Measurements from ENCODE around the gene PHETA2. TPM values are rescaled to one million over a fixed set of nuclear protein-coding genes. Genes with fewer than 3 reads are reported as not detected.

The PHETA2 gene
- total RNA-seq, 1 experiment from 2014 or later = 14.9 TPM

Other genes with a start within 250 kb of the PHETA2 start
- gene SREBF2, start 241.1 kb upstream of the PHETA2 start, total RNA-seq (2014; rRNA removed; shearing (Covaris generic)) = 18.0 and 19.7 TPM in 2 replicates
- gene SHISA8, start 159.2 kb upstream of the PHETA2 start, total RNA-seq (2014; rRNA removed; shearing (Covaris generic)) = not detected in 2 replicates
- gene TNFRSF13C, start 147.4 kb upstream of the PHETA2 start, total RNA-seq (2014; rRNA removed; shearing (Covaris generic)) = 0.03 and 0.13 TPM in 2 replicates
- 26.2 and 51.9 TPM in 2 replicates for gene CENPM, start 127.1 kb upstream of the PHETA2 start, total RNA-seq (2014; rRNA removed; shearing (Covaris generic))
- not detected in 2 replicates for gene SEPTIN3, start 104.8 kb upstream of the PHETA2 start, total RNA-seq (2014; rRNA removed; shearing (Covaris generic))
- not detected in 2 replicates for gene WBP2NL, start 75.5 kb upstream of the PHETA2 start, total RNA-seq (2014; rRNA removed; shearing (Covaris generic))
- 39.6 and 41.2 TPM in 2 replicates for gene NAGA, start 3.4 kb upstream of the PHETA2 start, total RNA-seq (2014; rRNA removed; shearing (Covaris generic))
- 8.6 and 21.3 TPM in 2 replicates for gene SMDT1, start 5.5 kb downstream of the PHETA2 start, total RNA-seq (2014; rRNA removed; shearing (Covaris generic))
- 114 and 245 TPM in 2 replicates for gene NDUFA6, start 16.5 kb downstream of the PHETA2 start, total RNA-seq (2014; rRNA removed; shearing (Covaris generic))
- 0.05 TPM in 1 of 2 replicates, not detected in the other for gene CYP2D6, start 56.6 kb downstream of the PHETA2 start, total RNA-seq (2014; rRNA removed; shearing (Covaris generic))
- gene TCF20, start 196.4 kb downstream of the PHETA2 start, total RNA-seq (2014; rRNA removed; shearing (Covaris generic)) = 27.7 and 34.1 TPM in 2 replicates